Fibroblast of the conjunctiva (primary cell): ENCODE measurements around the gene CKAP2L.

Source experiments
- DNase-seq: peaks from one replicate; pipeline ENCODE4 v3.0.0-alpha.2; 2010; ENCODE audit warnings: low read depth

Gene CKAP2L

GRCh38 chr2:112792419-112792818 lies 28.0 kb upstream of the CKAP2L start:
- no peak for DNase-seq

- no peak for DNase-seq
Observed at GRCh38 chr2:112791693-112792230, 27.4 kb upstream of the CKAP2L start.

GRCh38 chr2:112791019-112791418 lies 26.6 kb upstream of the CKAP2L start:
- DNase-seq, result no peak

GRCh38 chr2:112790305-112790704 lies 25.9 kb upstream of the CKAP2L start:
- DNase-seq, result no peak

- DNase-seq, result no peak
Observed at GRCh38 chr2:112789186-112789585, 24.8 kb upstream of the CKAP2L start.

- no peak for DNase-seq
Observed at GRCh38 chr2:112788653-112789052, 24.2 kb upstream of the CKAP2L start.

GRCh38 chr2:112787729-112788393 lies 23.5 kb upstream of the CKAP2L start:
- DNase-seq, result no peak

- no peak for DNase-seq
Observed at GRCh38 chr2:112787294-112787693, 22.9 kb upstream of the CKAP2L start.

GRCh38 chr2:112784199-112785189 lies 20.1 kb upstream of the CKAP2L start, which contains the start of gene IL1A:
IL1A (minus strand) TSS chr2:112784493; CDS start chr2:112783770, 723 bp downstream.
- DNase-seq, result no peak

GRCh38 chr2:112783187-112783714 lies 18.8 kb upstream of the CKAP2L start:
- no peak for DNase-seq

- no peak for DNase-seq
Observed at GRCh38 chr2:112782234-112782799, 17.9 kb upstream of the CKAP2L start.

GRCh38 chr2:112779598-112779997 lies 15.2 kb upstream of the CKAP2L start:
- DNase-seq, result no peak

- no peak for DNase-seq
Observed at GRCh38 chr2:112777036-112777435, 12.6 kb upstream of the CKAP2L start.

GRCh38 chr2:112776113-112776512 lies 11.7 kb upstream of the CKAP2L start:
- no peak for DNase-seq

GRCh38 chr2:112774536-112775285 lies 10.3 kb upstream of the CKAP2L start:
- DNase-seq, result no peak

- no peak for DNase-seq
Observed at GRCh38 chr2:112773556-112773955, 9.1 kb upstream of the CKAP2L start.

- DNase-seq, result no peak
Observed at GRCh38 chr2:112772911-112773475, 8.6 kb upstream of the CKAP2L start.

GRCh38 chr2:112772322-112772721 lies 7.9 kb upstream of the CKAP2L start:
- no peak for DNase-seq

- no peak for DNase-seq
Observed at GRCh38 chr2:112768432-112768831, 4.0 kb upstream of the CKAP2L start.

- DNase-seq, result no peak
Observed at GRCh38 chr2:112767693-112768330, 3.4 kb upstream of the CKAP2L start.

GRCh38 chr2:112765251-112765650 lies 842 bp upstream of the CKAP2L start:
- DNase-seq, result no peak
